Activated gamma-delta T cell (primary cell): Measurements from ENCODE around the gene SLC18A2.

Experiments used
- DNase-seq: peaks from one replicate; lab custom pipeline; 2025; lab: John Stamatoyannopoulos, UW

Gene SLC18A2

DNA sequence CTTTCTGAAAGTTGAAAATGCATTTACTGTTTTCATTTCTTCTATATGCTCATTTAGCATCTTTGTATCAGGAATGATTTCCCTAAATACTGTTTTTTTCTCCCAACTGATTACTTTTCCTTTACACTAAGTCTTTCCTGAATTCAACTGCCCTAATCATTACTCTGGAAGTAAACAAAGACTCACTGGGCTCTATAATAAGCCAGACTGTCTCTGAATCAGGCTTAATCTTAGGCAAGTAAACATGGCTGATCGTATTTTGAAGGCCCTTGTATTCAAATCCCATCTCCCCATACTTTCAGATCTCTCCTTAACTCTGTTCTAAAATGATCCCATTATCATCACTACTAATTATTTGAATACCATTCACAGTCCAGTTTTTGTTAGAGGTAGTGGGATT, 72.7 kb downstream of the SLC18A2 start:
- no peak for DNase-seq

DNA sequence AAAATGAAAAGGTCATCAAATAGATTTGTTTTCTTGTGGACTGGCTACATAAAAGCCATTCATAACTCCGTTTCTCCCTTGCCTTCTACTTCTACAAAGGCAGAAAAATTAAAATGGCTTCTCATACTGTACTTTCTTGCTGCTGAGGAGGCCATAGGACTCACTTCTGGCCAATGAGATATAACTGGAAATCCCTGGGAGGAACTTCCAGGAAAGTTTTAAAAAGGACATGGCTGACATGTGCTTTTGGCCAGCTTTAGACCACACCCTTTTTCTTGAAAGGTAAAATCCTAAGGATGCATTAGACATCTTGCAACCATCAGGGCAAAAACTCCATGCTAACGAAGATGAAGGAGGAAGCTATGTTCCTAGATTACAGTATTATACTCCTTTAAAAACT, 75.8 kb downstream of the SLC18A2 start:
- DNase-seq, result no peak

DNA sequence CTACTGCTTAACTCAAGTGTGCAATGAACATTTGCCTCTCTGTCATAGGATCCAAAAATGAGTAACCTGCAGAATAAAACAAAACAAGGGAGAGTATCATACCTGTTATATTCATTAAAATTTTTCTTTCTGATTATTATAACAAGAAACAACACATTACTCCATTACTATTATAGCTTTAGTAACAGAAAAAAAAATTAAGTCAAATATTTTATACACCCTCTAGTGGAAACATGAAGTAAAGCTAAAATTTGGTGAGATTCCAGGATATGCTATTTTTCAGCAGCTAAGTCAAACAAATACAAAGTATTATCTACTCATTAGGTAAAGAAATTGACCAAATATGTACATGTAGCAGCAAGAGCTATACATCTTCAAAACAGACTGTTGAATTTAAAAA, 78.0 kb downstream of the SLC18A2 start:
- no peak for DNase-seq

DNA sequence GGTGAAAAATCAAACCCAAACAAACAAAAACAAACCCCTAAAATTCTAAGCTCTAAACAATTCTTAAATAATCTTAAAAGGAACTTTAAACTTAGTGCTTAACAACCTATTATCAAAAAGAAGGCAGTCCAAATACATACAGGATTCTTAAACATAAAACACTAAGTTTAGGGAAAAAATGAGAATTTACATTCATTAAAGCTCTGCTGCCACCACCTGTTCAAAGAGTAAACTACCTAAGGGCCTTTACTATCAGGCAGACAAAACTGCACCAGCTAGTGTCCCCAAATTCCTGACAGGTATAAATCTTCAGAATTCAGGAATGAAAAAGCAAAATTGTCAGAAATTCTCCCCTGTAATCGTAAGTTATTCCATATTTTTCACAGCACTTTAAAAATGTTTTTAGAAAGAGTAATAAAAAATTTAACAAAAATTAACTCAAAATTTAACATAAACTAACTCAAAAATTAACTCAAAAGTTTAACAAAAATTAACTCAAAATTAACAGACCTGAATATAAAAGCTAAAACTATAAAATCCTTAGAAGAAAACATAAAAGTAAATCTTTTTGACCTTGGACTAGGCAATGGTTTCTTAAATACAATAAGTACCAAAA, 79.2 kb downstream of the SLC18A2 start:
- no peak for DNase-seq

DNA sequence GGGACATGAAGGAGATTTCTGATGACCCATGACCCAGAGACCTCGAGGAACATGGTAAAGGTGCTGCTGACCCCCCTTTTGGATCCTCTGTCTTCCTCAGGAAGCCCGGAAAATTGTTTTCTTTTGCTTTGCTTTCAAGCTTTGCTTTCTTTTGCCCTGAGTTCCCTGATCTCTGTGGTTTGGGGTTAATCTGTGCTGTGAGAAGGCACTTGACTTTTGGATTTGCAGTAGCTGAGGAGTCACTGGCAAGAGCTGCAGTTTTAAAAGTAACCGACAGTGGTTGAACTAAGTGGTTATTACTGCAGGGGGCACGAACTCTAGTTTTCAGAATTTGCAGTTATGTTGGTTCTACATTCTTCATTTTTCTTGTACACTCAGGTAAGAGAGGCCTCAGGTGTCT, 81.3 kb downstream of the SLC18A2 start:
- DNase-seq, result no peak

DNA sequence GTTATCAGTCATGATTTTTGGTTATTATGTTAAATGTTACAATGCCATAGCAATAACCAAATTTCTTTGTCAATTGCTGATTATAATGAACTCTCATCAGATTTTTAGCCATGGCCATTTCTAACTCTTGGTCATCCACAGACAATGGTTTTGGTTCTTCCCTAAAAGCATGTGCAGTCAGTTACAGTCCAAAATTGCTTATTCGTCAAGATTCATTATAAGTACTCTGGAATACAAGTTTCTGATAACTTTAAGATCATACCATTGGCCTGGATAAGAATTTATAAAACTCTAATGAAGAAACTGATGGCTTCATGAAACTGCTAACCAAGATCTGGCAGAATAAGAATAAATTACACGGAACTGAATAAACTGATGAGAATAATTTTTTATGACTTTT, 83.5 kb downstream of the SLC18A2 start:
- DNase-seq, result no peak

DNA sequence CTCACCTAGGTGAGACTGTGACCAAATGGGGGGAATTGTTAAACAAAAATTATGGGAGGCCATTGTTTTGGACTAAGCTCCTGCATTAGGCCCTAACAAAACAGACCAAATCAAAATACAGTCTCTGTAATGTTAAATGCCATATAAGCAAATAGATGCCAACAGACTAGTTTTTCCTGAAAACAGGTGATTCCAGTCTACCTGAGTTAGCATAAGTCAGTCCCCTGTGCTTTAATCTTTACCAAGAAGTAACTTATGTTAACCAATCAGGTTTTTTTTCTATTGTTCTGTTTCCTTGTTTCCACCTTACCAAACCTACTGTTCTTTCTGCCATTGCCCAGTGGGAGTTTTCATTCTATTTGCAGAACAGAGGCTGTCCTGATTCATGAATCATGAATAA, 86.3 kb downstream of the SLC18A2 start:
- DNase-seq, result no peak
